ENCODE results near the gene ATP11A. TPM values are rescaled to one million over a fixed set of nuclear protein-coding genes. Genes with fewer than 3 reads are reported as not detected.

The ATP11A gene
- total RNA-seq, 2 experiments from 2014 or later: 24.7 to 25.6 TPM

DNA sequence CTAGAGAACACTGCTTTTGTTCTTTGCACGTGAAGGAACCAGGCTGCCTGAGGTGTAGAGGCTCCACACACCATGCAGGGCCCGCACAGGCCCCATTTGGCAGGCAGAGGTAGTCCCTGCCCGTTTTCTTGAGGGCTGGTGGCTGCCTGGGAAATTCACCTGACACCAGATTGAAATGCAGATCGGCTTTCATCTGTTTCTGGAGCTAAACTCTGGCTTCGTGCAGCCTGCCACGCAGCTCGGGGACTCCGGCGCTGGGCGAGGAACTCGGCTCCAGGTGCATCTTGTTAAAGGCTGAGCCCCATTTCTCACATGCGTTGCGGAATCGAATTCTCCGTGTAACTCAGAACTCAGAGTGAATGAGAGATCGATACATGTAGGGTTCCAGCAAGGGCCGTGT is 37.7 kb downstream of the ATP11A start:
- Mint-ChIP-seq H3K9me3 (no peaks in the 10 kb centered on the region), H3K4me1 (ENCODE audit: low read depth) (peaks cover 34% of the 10 kb centered on the region), H3K27ac (no peak overlapping the region), H3K4me3 (no peak overlapping the region), H3K36me3 (ENCODE audit: low read depth) (no peaks in the 10 kb centered on the region), H3K27me3 (ENCODE audit: low read depth) (no peaks in the 10 kb centered on the region)
- DNase-seq: no peak
- intact Hi-C loops (cut with micrococcal nuclease): no loop called here
- CTCF ChIA-PET: no interaction called here

DNA sequence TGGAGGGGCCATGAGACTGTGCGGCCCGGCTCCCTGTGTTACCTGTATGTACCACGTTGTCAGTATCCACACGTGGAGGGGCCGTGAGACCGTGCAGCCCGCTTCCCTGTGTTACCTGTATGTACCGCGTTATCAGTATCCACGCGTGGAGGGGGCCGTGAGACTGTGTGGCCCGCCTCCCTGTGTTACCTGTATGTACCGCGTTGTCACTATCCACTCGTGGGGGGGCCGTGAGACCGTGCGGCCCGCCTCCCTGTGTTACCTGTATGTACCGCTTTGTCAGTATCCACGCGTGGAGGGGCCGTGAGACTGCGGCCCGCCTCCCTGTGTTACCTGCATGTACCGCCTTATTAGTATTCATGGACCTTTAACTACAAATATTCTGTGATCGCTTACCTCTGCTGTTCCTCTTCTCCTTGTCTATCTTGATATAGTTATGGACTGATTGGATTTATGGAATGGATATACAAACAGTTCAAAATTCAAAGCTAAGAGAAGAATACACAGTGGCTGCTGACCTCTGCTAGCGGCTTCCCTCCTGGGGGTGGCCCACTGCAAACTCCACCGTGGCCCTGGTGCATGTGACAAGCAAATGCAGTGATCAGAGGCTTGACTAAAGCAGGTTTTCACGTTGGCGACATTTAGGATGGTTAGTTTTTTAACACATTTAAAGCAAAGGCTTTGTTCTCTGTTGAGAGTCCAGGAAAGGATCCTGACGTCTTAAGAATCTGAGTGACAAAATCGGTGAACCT is 38.7 kb downstream of the ATP11A start:
- Mint-ChIP-seq H3K27me3 (ENCODE audit: low read depth) (no peaks in the 10 kb centered on the region), H3K27ac (no peak overlapping the region), H3K4me3 (no peak overlapping the region), H3K4me1 (ENCODE audit: low read depth) (peaks cover 33% of the 10 kb centered on the region), H3K36me3 (ENCODE audit: low read depth) (no peaks in the 10 kb centered on the region), H3K9me3 (no peaks in the 10 kb centered on the region)
- DNase-seq: no peak
- intact Hi-C loops (cut with micrococcal nuclease): no loop called here
- CTCF ChIA-PET: no interaction called here

DNA sequence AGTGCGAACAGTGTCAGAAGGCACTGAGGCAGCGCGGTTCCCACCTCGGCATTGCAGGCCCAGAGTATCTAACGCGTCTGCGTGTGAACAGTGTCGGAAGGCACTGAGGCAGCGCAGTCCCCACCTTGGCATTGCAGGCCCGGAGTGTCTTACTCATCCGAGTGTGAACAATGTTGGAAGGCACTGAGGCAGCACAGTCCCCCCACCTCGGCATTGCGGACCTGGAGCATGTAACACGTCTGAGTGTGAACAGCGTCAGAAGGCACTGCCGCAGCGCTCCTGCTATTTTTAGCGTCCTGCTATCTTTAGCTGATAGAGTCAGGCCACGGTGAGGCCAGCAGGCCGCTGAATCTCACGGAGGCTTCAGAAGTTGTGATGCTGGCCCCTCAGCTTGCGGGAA is 39.6 kb downstream of the ATP11A start:
- no peaks in the 10 kb centered on the region for H3K36me3 Mint-ChIP-seq (ENCODE audit: low read depth)
- peaks cover 25% of the 10 kb centered on the region for H3K4me1 Mint-ChIP-seq (ENCODE audit: low read depth)
- intact Hi-C loops (cut with micrococcal nuclease): no loop called here
- CTCF ChIA-PET: no interaction called here
- no peak for DNase-seq
- H3K27ac Mint-ChIP-seq: no peak overlapping the region
- no peaks in the 10 kb centered on the region for H3K9me3 Mint-ChIP-seq
- H3K27me3 Mint-ChIP-seq (ENCODE audit: low read depth): no peaks in the 10 kb centered on the region
- no peak overlapping the region for H3K4me3 Mint-ChIP-seq

DNA sequence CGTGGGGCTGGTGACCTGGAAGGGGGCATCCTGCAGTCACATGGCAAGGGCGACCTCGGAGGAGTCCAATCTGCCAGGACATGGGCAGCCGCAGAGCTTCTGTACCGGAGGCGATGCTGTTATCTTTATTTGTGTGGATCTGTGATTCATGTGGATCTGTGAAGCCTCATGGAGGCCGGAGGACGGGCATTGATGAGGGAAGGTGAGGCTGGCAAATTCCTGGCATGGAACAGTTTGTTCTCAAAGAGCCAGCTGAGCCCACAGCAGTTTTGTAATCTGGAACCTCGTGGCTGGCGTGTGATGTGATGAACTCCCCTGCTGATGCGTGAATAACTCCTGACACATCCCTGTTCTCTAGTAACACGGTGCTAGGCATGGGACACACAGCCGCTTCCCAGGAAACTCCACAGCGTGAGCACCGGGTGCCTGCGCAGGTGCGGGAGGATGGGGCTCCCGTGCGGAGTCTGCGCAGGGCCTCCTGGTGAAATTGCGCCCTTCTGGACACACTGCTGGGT is 40.4 kb downstream of the ATP11A start:
- H3K9me3 Mint-ChIP-seq: no peaks in the 10 kb centered on the region

DNA sequence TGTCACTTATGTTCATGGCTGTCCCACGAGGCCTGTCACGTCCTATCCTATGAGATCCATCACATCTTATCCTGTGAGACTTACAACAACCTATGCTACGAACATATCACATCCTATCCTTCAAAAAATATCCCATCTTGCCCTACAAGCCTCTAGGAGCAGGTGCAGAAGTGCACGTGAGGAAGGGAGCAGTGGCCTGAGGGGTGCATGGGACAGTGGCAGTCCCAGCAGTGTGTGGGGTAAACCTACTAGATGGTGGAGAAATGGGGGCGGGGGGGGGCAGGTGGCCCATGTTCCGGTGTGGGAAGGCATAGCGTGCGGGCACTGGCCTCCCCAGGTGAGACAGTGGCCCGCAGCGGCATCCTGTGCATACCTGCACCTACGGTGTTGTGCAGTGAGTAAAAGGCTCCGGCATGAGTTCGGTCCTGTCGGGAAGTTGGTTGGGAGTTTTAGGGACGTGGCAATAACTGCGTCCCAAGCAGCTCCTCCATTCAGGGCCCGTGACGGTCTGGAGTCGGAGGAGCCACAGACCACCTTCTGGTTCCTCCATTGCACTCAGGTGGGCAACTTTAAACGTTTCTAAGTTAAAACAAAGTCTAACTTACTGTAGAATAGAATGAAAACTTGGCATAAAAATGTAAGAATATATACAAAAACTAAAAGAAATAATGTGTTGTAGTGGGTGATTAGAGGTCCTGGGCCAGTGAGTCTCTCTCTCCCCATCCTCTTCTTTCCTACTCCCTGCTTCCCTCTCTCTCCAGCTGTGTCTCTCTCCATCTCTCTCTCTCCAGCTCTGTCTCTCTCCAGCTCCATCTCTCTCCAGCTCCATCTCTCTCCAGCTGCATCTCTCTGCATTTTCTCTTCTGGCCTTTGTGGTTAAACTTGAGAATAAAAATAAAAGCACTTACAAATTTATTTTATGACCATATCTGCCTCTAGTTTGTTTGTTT is 42.1 kb downstream of the ATP11A start:
- Mint-ChIP-seq H3K27ac (no peak overlapping the region), H3K4me3 (no peak overlapping the region), H3K9me3 (no peaks in the 10 kb centered on the region), H3K36me3 (ENCODE audit: low read depth) (no peaks in the 10 kb centered on the region), H3K4me1 (ENCODE audit: low read depth) (peaks cover 3% of the 10 kb centered on the region), H3K27me3 (ENCODE audit: low read depth) (no peaks in the 10 kb centered on the region)
- intact Hi-C loops (cut with micrococcal nuclease): no loop called here
- CTCF ChIA-PET: no interaction called here
- DNase-seq: no peak

More for the DNA sequence above, 40.4 kb downstream of the ATP11A start:
- Mint-ChIP-seq H3K27ac (no peak overlapping the region), H3K36me3 (ENCODE audit: low read depth) (no peaks in the 10 kb centered on the region), H3K4me1 (ENCODE audit: low read depth) (peaks cover 18% of the 10 kb centered on the region), H3K27me3 (ENCODE audit: low read depth) (no peaks in the 10 kb centered on the region), H3K4me3 (no peak overlapping the region)
- no peak for DNase-seq
- intact Hi-C loops (cut with micrococcal nuclease): no loop called here
- CTCF ChIA-PET: no interaction called here

DNA sequence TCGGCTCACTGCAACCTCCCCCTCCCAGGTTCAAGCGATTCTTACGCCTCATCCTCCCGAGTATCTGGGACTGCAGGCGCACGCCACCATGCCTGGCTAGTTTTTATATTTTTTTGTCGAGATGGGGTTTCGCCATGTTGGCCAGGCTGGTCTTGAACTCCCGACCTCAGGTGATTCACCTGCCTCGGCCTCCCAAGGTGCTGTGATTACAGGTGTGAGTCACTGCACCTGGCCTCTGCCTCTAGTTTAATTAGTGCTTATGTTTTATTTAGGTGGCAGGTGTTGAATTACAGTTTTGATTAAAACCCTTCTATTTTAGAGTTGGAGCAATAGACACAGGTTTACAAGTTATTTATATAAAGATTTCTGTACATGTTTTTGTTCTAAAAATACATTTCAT is 42.8 kb downstream of the ATP11A start:
- no peaks in the 10 kb centered on the region for H3K27me3 Mint-ChIP-seq (ENCODE audit: low read depth)
- CTCF ChIA-PET: no interaction called here
- H3K4me1 Mint-ChIP-seq (ENCODE audit: low read depth): peaks cover 8% of the 10 kb centered on the region
- intact Hi-C loops (cut with micrococcal nuclease): no loop called here
- H3K4me3 Mint-ChIP-seq: no peak overlapping the region
- DNase-seq: no peak
- H3K36me3 Mint-ChIP-seq (ENCODE audit: low read depth): no peaks in the 10 kb centered on the region
- no peaks in the 10 kb centered on the region for H3K9me3 Mint-ChIP-seq
- no peak overlapping the region for H3K27ac Mint-ChIP-seq

DNA sequence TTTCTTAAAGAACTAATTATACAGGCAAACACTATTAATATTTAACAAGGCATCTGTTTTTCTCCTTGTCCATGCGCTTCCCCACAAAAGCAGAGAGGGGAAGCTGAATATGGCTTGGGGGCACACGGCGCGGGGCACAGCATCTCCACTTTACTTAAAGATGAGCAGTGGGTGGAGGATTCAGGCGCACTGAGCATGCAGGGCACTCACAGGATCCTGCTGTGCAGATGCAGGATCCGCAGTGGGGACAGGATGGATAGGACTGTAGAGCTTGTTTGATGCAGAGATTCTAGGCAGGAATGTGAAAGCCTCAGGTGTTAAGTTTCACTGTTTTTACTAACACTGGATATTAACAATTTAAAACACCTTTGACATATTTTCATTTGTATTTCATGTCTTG is 43.3 kb downstream of the ATP11A start:
- CTCF ChIA-PET: no interaction called here
- H3K4me1 Mint-ChIP-seq (ENCODE audit: low read depth): peaks cover 8% of the 10 kb centered on the region
- no peak for DNase-seq

DNA sequence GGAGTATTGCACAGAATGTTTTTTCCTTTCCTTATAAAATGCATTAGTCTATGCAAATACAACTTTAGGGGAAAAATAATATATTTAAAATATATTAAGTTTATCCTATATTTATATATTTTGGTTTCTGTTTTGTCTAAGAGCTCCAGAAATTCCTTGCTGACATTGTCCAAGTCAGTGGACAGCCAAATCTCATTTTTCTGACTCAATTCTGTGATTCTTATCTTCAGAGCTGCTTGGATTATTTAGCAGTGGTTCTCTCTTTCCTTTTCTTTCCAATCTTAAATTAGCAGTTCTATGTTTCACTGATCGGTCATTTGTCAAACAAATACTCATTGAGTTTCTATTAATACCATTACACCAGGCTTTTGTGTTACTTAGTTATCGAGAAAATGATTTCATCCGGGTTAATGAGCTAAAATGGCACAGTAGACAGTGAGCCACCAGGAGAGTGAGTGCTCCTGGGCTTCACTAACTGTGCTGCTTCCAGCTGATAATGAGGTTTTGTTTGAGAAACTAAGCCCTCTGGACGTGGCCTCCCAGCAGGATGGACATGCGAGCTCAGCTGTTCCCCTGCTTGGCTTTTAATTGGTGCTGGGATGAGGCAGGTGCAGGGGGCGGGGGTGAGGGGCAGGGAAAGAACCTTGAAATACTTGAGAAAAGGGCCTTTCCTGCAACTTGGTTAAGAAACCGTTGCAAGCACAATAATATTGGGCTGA is 44.0 kb downstream of the ATP11A start:
- no peak overlapping the region for H3K27ac Mint-ChIP-seq
- H3K4me1 Mint-ChIP-seq (ENCODE audit: low read depth): peaks cover 8% of the 10 kb centered on the region
- H3K27me3 Mint-ChIP-seq (ENCODE audit: low read depth): no peaks in the 10 kb centered on the region
- H3K36me3 Mint-ChIP-seq (ENCODE audit: low read depth): no peaks in the 10 kb centered on the region
- H3K4me3 Mint-ChIP-seq: no peak overlapping the region
- no peaks in the 10 kb centered on the region for H3K9me3 Mint-ChIP-seq
- DNase-seq: no peak
- CTCF ChIA-PET: no interaction called here
- intact Hi-C loops (cut with micrococcal nuclease): no loop called here

More for the DNA sequence above, 43.3 kb downstream of the ATP11A start:
- no peaks in the 10 kb centered on the region for H3K27me3 Mint-ChIP-seq (ENCODE audit: low read depth)
- H3K4me3 Mint-ChIP-seq: no peak overlapping the region
- no peaks in the 10 kb centered on the region for H3K36me3 Mint-ChIP-seq (ENCODE audit: low read depth)
- H3K27ac Mint-ChIP-seq: no peak overlapping the region
- no peaks in the 10 kb centered on the region for H3K9me3 Mint-ChIP-seq
- intact Hi-C loops (cut with micrococcal nuclease): no loop called here

DNA sequence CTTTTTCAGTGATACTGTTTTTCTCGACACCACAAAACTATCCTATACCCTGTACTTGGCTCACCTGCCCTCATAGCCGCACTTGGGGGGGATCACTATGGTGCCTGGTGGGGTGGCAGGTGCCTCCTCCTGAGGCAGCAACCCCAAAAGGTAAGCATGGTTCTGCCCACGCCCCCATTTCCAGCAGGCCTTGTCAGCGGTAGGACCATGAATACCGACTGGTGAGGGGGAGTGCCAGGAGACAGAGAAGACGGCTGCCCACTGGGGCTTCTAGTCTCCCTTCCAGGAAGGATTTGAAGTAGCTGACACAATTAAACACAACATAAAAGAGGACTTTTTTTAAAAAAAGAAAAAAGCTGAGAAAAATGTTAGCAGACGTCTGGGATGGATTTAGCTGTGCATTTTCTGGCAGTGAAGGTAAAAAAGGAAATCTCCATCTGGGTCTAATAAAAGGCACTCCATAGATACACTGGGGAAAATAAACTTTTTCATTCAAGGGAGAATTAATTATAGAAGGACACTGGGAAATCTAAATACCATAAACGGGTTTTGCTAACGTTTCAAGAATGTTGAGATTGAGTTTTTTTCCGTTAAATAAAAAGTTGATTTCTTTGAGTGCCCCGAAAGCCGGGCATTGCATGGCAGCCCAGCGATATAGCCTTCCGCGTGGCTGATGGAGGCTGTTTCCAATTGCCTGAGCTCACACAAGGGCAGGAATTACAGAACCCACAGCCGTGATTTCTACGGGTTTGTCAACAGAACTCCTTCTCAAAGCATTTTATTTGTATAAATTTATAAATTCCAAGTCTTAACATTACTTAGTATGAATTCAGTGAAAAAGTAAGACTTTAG is 45.1 kb downstream of the ATP11A start:
- Mint-ChIP-seq H3K4me3 (no peak overlapping the region), H3K9me3 (no peaks in the 10 kb centered on the region), H3K27me3 (ENCODE audit: low read depth) (no peaks in the 10 kb centered on the region), H3K27ac (no peak overlapping the region), H3K4me1 (ENCODE audit: low read depth) (peaks cover 8% of the 10 kb centered on the region), H3K36me3 (ENCODE audit: low read depth) (no peaks in the 10 kb centered on the region)
- CTCF ChIA-PET: no interaction called here
- intact Hi-C loops (cut with micrococcal nuclease): no loop called here
- no peak for DNase-seq

DNA sequence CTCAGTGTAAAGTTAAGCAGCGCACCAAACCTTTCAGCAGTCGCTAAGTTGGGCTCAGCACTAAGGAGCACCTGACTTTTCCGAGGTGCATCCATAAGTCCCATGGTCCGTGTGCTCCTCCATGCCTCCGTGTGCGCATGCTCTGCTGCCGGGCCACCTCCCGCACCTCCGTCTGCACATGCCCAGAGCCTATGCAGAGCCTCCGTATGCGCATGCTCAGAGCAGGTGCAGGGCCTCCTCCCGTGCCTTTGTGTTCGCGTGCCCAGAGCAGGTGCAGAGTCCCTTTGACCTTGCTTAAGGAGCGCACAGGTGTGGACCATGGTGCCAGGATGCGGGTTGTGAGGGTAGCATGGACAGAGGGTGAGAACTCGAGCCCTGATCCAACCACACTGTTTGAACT is 46.0 kb downstream of the ATP11A start:
- CTCF ChIA-PET: no interaction called here
- no peaks in the 10 kb centered on the region for H3K36me3 Mint-ChIP-seq (ENCODE audit: low read depth)
- intact Hi-C loops (cut with micrococcal nuclease): no loop called here
- H3K4me3 Mint-ChIP-seq: no peak overlapping the region
- peaks cover 8% of the 10 kb centered on the region for H3K4me1 Mint-ChIP-seq (ENCODE audit: low read depth)
- no peak for DNase-seq
- no peaks in the 10 kb centered on the region for H3K27me3 Mint-ChIP-seq (ENCODE audit: low read depth)
- no peak overlapping the region for H3K27ac Mint-ChIP-seq
- H3K9me3 Mint-ChIP-seq: no peaks in the 10 kb centered on the region

DNA sequence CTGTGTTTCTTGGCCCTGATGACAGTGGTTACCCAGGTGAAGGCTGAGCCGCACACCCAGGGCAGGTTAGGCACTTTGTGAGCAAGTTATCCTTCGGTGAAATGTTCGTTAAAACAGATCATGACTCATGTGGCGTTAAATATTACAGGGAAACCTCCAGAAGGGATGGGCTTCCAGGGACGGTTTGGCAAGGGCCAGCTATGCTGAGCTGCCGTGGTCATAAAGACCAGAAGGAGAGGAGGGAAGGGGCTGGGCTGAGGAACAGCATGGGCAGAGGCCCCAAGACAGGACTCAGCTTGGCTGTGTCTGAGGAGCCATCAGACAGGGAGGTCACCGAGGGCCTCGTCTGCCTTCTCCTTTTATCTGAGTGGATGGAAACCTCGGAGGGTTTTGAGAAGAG is 47.5 kb downstream of the ATP11A start:
- intact Hi-C loops (cut with micrococcal nuclease): no loop called here
- Mint-ChIP-seq H3K4me1 (ENCODE audit: low read depth) (peaks cover 7% of the 10 kb centered on the region), H3K36me3 (ENCODE audit: low read depth) (no peaks in the 10 kb centered on the region), H3K4me3 (no peak overlapping the region), H3K27me3 (ENCODE audit: low read depth) (no peaks in the 10 kb centered on the region), H3K9me3 (no peaks in the 10 kb centered on the region), H3K27ac (no peak overlapping the region)
- CTCF ChIA-PET: interaction anchor here (1.4 to 1.5 kb wide), 2 partner anchors 47 to 98 kb away, joined by 3 to 5 read pairs; no protein-coding TSS in a partner anchor
- no peak for DNase-seq
